Endothelial cell of umbilical vein (primary cell): ENCODE results near the gene PCDH9.

ENCODE experiments used
- EZH2 ChIP-seq: IDR thresholded peaks from 2 replicates; pipeline ENCODE4 v1.6.1; 2012; ENCODE audit warnings: borderline replicate concordance, low read depth, mild to moderate bottlenecking, moderate library complexity, low read length, inconsistent platforms; ENCODE audit not compliant: severe bottlenecking
- FOS ChIP-seq: IDR thresholded peaks from 2 replicates; pipeline ENCODE4 v1.6.1; 2011; ENCODE audit warnings: mild to moderate bottlenecking, low read length, moderate library complexity, borderline replicate concordance; ENCODE audit not compliant: insufficient read depth
- GATA2 ChIP-seq: IDR thresholded peaks from 2 replicates; pipeline ENCODE4 v1.7.0; 2011; ENCODE audit warnings: low read depth, mild to moderate bottlenecking, moderate library complexity, mixed read lengths, low read length; ENCODE audit not compliant: insufficient read length, insufficient read depth
- JUN ChIP-seq: IDR thresholded peaks from 2 replicates; pipeline ENCODE4 v1.6.1; 2011; ENCODE audit warnings: borderline replicate concordance, low read depth; ENCODE audit not compliant: insufficient read length, insufficient read depth
- MYC ChIP-seq: IDR thresholded peaks from one replicate; pipeline ENCODE4 v1.6.1; 2011; ENCODE audit warnings: mild to moderate bottlenecking, low read depth, low read length
- POLR2A ChIP-seq: IDR thresholded peaks from 2 replicates; pipeline ENCODE4 v1.6.1; 2012; ENCODE audit warnings: low read depth, mild to moderate bottlenecking, control low read depth, low read length
- POLR2AphosphoS5 ChIP-seq: IDR thresholded peaks from 2 replicates; pipeline ENCODE4 v1.6.1; 2012; ENCODE audit warnings: low read depth, mild to moderate bottlenecking, control low read depth, low read length, moderate library complexity; ENCODE audit not compliant: insufficient read depth
- TF ChIP-seq, protein P1 (sequence below), 2 donors: IDR thresholded peaks; 1 replicate in 1 of 2; 2 replicates in 1 of 2; pipeline ENCODE4 v1.5.1; 2011; ENCODE audit warnings: low read length in 2 of 2, mild to moderate bottlenecking in 2 of 2, moderate library complexity in 2 of 2, control low read depth in 1 of 2, inconsistent platforms in 1 of 2, low read depth in 1 of 2; ENCODE audit not compliant: insufficient read depth in 1 of 2; ENCODE audit errors: extremely low read depth in 1 of 2
- TF ChIP-seq, protein P2 (sequence below): IDR thresholded peaks from 2 replicates; pipeline ENCODE4 v1.6.1; 2011; ENCODE audit not compliant: insufficient read depth, insufficient read length

DNA sequence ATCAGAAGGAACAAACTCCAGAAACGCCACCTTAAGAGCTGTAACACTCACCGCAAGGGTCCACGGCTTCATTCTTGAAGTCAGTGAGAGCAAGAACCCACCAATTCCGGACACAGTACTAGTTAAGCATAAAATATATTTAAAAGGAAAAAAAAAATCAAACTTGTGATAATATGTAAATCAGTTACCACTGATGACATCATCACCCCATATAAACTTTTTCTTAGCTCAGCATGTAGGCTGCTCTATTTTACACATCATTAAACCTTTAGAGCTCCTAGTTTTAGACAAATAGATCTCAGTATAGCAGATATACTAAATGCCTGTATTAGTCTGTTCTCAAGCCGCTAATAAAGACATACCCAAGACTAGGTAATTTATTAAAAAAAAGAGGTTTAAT, 668.1 kb downstream of the PCDH9 start:
- no peak for TF ChIP-seq POLR2AphosphoS5
- no peak for TF ChIP-seq GATA2
- TF ChIP-seq, protein P1, sequence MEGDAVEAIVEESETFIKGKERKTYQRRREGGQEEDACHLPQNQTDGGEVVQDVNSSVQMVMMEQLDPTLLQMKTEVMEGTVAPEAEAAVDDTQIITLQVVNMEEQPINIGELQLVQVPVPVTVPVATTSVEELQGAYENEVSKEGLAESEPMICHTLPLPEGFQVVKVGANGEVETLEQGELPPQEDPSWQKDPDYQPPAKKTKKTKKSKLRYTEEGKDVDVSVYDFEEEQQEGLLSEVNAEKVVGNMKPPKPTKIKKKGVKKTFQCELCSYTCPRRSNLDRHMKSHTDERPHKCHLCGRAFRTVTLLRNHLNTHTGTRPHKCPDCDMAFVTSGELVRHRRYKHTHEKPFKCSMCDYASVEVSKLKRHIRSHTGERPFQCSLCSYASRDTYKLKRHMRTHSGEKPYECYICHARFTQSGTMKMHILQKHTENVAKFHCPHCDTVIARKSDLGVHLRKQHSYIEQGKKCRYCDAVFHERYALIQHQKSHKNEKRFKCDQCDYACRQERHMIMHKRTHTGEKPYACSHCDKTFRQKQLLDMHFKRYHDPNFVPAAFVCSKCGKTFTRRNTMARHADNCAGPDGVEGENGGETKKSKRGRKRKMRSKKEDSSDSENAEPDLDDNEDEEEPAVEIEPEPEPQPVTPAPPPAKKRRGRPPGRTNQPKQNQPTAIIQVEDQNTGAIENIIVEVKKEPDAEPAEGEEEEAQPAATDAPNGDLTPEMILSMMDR (IDR thresholded peaks at IDR 0.05; ENCODE audit: extremely low read depth in 1 of 2, insufficient read depth in 1 of 2, low read depth in 1 of 2, low read length in 2 of 2) = no peak
- TF ChIP-seq, protein P2, sequence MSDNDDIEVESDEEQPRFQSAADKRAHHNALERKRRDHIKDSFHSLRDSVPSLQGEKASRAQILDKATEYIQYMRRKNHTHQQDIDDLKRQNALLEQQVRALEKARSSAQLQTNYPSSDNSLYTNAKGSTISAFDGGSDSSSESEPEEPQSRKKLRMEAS = no peak
- no peak for TF ChIP-seq POLR2A
- no peak for TF ChIP-seq MYC
- no peak for TF ChIP-seq EZH2
- TF ChIP-seq JUN = no peak
- no peak for TF ChIP-seq FOS
